ENCODE results near the gene RASA3. TPM values are rescaled to one million over a fixed set of nuclear protein-coding genes. Genes with fewer than 3 reads are reported as not detected.

RASA3 gene
- total RNA-seq, 1 experiment from 2014 or later = 22.3 TPM

DNA sequence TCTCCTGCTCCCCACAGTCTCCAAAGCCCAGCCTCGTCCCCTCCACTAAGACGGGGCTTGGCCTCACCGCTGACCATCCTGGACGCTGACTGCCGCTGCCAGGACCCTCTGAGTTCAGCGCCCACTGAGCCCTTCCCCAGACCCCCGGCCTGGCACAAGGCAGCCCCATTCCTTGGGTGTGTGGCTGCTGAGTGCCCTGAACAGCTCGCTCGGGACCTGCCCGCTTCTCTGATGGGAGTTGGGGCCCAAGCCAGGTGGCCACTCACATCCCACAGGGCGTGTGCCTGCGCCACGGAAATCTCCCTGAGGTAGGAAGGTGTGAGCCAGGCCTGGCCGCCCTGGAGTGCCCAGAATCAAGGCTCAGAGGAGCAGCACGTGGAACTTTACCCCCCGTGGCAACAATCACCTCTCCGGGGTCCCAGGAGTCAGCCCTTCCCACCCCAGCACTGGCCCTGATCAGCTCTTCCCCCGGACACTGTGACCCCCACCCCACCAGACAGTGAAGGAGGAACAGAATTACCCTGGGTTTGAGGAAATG, 179.4 kb downstream of the RASA3 start:
- CTCF ChIA-PET = interaction anchor here (0.7 kb wide), 1 partner anchor 99 kb away, joined by 4 read pairs; no protein-coding TSS in a partner anchor
- DNase-seq (ENCODE audit: low spot score) = no peak
- ATAC-seq = no peak
- no peaks in the 10 kb centered on the region for H3K4me1 Mint-ChIP-seq
- TF ChIP-seq ZNF219 (CRISPR knock-in tag; IDR thresholded peaks at IDR 0.05; ENCODE audit: borderline replicate concordance) (no peak), OVOL2 (CRISPR knock-in tag; IDR thresholded peaks at IDR 0.05; ENCODE audit: borderline replicate concordance) (no peak), NFYB (CRISPR knock-in tag; conservative IDR thresholded peaks at IDR 0.05; ENCODE audit: low read depth) (no peak), JAZF1 (CRISPR knock-in tag; IDR thresholded peaks at IDR 0.05) (no peak), NFATC4 (CRISPR knock-in tag; IDR thresholded peaks at IDR 0.05) (no peak)
- TF ChIP-seq, protein P1, sequence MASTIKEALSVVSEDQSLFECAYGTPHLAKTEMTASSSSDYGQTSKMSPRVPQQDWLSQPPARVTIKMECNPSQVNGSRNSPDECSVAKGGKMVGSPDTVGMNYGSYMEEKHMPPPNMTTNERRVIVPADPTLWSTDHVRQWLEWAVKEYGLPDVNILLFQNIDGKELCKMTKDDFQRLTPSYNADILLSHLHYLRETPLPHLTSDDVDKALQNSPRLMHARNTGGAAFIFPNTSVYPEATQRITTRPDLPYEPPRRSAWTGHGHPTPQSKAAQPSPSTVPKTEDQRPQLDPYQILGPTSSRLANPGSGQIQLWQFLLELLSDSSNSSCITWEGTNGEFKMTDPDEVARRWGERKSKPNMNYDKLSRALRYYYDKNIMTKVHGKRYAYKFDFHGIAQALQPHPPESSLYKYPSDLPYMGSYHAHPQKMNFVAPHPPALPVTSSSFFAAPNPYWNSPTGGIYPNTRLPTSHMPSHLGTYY (CRISPR knock-in tag; IDR thresholded peaks at IDR 0.05) = no peak
- TF ChIP-seq, protein P2, sequence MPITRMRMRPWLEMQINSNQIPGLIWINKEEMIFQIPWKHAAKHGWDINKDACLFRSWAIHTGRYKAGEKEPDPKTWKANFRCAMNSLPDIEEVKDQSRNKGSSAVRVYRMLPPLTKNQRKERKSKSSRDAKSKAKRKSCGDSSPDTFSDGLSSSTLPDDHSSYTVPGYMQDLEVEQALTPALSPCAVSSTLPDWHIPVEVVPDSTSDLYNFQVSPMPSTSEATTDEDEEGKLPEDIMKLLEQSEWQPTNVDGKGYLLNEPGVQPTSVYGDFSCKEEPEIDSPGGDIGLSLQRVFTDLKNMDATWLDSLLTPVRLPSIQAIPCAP (CRISPR knock-in tag; IDR thresholded peaks at IDR 0.05) = no peak
- TF ChIP-seq, protein P3, sequence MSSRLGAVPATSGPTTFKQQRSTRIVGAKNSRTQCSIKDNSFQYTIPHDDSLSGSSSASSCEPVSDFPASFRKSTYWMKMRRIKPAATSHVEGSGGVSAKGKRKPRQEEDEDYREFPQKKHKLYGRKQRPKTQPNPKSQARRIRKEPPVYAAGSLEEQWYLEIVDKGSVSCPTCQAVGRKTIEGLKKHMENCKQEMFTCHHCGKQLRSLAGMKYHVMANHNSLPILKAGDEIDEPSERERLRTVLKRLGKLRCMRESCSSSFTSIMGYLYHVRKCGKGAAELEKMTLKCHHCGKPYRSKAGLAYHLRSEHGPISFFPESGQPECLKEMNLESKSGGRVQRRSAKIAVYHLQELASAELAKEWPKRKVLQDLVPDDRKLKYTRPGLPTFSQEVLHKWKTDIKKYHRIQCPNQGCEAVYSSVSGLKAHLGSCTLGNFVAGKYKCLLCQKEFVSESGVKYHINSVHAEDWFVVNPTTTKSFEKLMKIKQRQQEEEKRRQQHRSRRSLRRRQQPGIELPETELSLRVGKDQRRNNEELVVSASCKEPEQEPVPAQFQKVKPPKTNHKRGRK (CRISPR knock-in tag; IDR thresholded peaks at IDR 0.05; ENCODE audit: borderline replicate concordance) = no peak
- H3K4me3 Mint-ChIP-seq = no peak overlapping the region
- H3K27me3 Mint-ChIP-seq (ENCODE audit: low read depth) = peaks cover 4% of the 10 kb centered on the region
- POLR2A ChIA-PET = no interaction called here
- H3K36me3 Mint-ChIP-seq = peaks cover 22% of the 10 kb centered on the region
- no peak overlapping the region for H3K27ac Mint-ChIP-seq
- peaks cover 26% of the 10 kb centered on the region for H3K9me3 Mint-ChIP-seq

DNA sequence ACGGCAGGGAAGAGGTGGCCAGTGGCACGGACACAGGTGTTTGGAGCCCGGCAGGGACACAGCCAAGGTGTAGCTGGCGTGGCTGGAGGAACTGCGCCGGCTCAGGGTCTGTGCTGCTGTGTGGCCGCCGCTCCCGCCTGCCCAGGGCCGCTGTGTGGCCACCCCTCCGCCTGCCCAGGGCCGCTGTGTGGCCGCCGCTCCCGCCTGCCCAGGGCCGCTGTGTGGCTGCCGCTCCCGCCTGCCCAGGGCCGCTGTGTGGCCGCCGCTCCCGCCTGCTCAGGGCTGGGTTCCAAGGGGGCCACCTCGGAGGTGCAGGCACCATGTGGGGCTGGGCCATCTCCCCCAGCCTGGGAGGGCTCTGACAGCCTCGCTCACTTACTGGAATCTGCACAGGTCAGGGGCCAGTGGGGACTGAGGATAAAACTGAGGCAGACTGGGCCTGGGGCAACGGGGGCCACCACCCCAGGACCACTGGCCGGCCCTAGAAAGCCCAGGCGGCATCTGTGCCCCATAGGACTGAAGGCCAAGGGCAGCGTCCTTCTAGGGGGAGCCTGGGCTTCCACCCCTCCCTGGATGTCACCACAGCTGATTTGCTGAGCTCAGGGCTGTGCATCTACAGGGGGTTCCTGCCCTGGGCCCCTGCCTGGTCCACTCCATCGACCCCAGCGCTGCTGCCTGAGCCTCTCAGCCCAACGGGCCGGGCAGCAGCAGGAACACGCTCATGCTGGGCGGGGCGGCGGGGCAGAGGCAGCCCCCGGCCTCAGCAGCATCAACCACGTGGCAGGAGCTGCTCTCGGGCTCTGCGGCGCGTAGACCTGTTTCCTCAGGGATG, 180.1 kb downstream of the RASA3 start:
- peaks cover 3% of the 10 kb centered on the region; the same call in 1 of the 2 replicates for H3K27me3 Mint-ChIP-seq (ENCODE audit: low read depth)
- DNase-seq (ENCODE audit: low spot score) (no peak), ATAC-seq (no peak)
- H3K4me3 Mint-ChIP-seq = no peak overlapping the region
- peaks cover 20% of the 10 kb centered on the region for H3K9me3 Mint-ChIP-seq
- H3K36me3 Mint-ChIP-seq = peaks cover 19% of the 10 kb centered on the region
- ChIA-PET CTCF (no interaction called here), POLR2A (no interaction called here)
- no peak overlapping the region for H3K27ac Mint-ChIP-seq
- H3K4me1 Mint-ChIP-seq = no peaks in the 10 kb centered on the region
- TF ChIP-seq ATF1 (CRISPR knock-in tag; IDR thresholded peaks at IDR 0.05) (no peak), ZNF121 (CRISPR knock-in tag; IDR thresholded peaks at IDR 0.05) (no peak), FOXK1 (CRISPR knock-in tag; IDR thresholded peaks at IDR 0.05) (no peak), EMX1 (CRISPR knock-in tag; IDR thresholded peaks at IDR 0.05) (no peak), IRF2 (CRISPR knock-in tag; IDR thresholded peaks at IDR 0.05; ENCODE audit: borderline replicate concordance, low read depth) (no peak), SMAD3 (CRISPR knock-in tag; IDR thresholded peaks at IDR 0.05; ENCODE audit: borderline replicate concordance) (no peak), ETV6 (CRISPR knock-in tag; IDR thresholded peaks at IDR 0.05) (no peak), CREB1 (CRISPR knock-in tag; IDR thresholded peaks at IDR 0.05) (no peak), JAZF1 (CRISPR knock-in tag; IDR thresholded peaks at IDR 0.05) (no peak), RELA (CRISPR knock-in tag; IDR thresholded peaks at IDR 0.05; ENCODE audit: borderline replicate concordance) (no peak), TCF7 (CRISPR knock-in tag; IDR thresholded peaks at IDR 0.05; ENCODE audit: low read depth) (no peak), ZNF416 (CRISPR knock-in tag; IDR thresholded peaks at IDR 0.05) (no peak), GABPB1 (CRISPR knock-in tag; IDR thresholded peaks at IDR 0.05) (no peak)
- TF ChIP-seq, protein P4, sequence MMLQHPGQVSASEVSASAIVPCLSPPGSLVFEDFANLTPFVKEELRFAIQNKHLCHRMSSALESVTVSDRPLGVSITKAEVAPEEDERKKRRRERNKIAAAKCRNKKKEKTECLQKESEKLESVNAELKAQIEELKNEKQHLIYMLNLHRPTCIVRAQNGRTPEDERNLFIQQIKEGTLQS (CRISPR knock-in tag; conservative IDR thresholded peaks at IDR 0.05) = no peak
- TF ChIP-seq, protein P5, sequence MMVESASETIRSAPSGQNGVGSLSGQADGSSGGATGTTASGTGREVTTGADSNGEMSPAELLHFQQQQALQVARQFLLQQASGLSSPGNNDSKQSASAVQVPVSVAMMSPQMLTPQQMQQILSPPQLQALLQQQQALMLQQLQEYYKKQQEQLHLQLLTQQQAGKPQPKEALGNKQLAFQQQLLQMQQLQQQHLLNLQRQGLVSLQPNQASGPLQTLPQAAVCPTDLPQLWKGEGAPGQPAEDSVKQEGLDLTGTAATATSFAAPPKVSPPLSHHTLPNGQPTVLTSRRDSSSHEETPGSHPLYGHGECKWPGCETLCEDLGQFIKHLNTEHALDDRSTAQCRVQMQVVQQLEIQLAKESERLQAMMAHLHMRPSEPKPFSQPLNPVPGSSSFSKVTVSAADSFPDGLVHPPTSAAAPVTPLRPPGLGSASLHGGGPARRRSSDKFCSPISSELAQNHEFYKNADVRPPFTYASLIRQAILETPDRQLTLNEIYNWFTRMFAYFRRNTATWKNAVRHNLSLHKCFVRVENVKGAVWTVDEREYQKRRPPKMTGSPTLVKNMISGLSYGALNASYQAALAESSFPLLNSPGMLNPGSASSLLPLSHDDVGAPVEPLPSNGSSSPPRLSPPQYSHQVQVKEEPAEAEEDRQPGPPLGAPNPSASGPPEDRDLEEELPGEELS (CRISPR knock-in tag; IDR thresholded peaks at IDR 0.05) = no peak
- TF ChIP-seq, protein P6, sequence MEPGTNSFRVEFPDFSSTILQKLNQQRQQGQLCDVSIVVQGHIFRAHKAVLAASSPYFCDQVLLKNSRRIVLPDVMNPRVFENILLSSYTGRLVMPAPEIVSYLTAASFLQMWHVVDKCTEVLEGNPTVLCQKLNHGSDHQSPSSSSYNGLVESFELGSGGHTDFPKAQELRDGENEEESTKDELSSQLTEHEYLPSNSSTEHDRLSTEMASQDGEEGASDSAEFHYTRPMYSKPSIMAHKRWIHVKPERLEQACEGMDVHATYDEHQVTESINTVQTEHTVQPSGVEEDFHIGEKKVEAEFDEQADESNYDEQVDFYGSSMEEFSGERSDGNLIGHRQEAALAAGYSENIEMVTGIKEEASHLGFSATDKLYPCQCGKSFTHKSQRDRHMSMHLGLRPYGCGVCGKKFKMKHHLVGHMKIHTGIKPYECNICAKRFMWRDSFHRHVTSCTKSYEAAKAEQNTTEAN (CRISPR knock-in tag; IDR thresholded peaks at IDR 0.05) = no peak
- TF ChIP-seq, protein P7, sequence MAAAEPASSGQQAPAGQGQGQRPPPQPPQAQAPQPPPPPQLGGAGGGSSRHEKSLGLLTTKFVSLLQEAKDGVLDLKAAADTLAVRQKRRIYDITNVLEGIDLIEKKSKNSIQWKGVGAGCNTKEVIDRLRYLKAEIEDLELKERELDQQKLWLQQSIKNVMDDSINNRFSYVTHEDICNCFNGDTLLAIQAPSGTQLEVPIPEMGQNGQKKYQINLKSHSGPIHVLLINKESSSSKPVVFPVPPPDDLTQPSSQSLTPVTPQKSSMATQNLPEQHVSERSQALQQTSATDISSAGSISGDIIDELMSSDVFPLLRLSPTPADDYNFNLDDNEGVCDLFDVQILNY (CRISPR knock-in tag; IDR thresholded peaks at IDR 0.05) = no peak
- TF ChIP-seq, protein P8, sequence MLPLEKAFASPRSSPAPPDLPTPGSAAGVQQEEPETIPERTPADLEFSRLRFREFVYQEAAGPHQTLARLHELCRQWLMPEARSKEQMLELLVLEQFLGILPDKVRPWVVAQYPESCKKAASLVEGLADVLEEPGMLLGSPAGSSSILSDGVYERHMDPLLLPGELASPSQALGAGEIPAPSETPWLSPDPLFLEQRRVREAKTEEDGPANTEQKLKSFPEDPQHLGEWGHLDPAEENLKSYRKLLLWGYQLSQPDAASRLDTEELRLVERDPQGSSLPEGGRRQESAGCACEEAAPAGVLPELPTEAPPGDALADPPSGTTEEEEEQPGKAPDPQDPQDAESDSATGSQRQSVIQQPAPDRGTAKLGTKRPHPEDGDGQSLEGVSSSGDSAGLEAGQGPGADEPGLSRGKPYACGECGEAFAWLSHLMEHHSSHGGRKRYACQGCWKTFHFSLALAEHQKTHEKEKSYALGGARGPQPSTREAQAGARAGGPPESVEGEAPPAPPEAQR (CRISPR knock-in tag; IDR thresholded peaks at IDR 0.05) = no peak
